HG03521 (cell line): ENCODE data around the gene BRF1.

Experiments used
- ATAC-seq: cut with Tn5 transposase; IDR thresholded peaks from one replicate; pipeline ENCODE4 v1.9.1; 2021; ENCODE audit warnings: mild to moderate bottlenecking, moderate library complexity; ENCODE audit not compliant: unreplicated experiment

BRF1 gene

GRCh38 chr14:105241641-105242040 is 59.2 kb downstream of the BRF1 start:
- ATAC-seq: no peak

GRCh38 chr14:105240811-105241576 is 59.8 kb downstream of the BRF1 start:
- ATAC-seq: no peak

GRCh38 chr14:105229099-105229655 is 71.6 kb downstream of the BRF1 start:
- ATAC-seq: no peak

- no peak for ATAC-seq
Measured at GRCh38 chr14:105228562-105228961, 72.2 kb downstream of the BRF1 start.

- no peak for ATAC-seq
Measured at GRCh38 chr14:105227346-105227745, 73.5 kb downstream of the BRF1 start.

- no peak for ATAC-seq
Measured at GRCh38 chr14:105226198-105226597, 74.6 kb downstream of the BRF1 start.

- ATAC-seq: no peak
Measured at GRCh38 chr14:105224845-105225570, 75.8 kb downstream of the BRF1 start.

GRCh38 chr14:105223770-105224544 is 76.8 kb downstream of the BRF1 start:
- no peak for ATAC-seq

- ATAC-seq: no peak
Measured at GRCh38 chr14:105223260-105223659, 77.5 kb downstream of the BRF1 start.

GRCh38 chr14:105221598-105222178 is 79.1 kb downstream of the BRF1 start:
- ATAC-seq: no peak

- no peak for ATAC-seq
Measured at GRCh38 chr14:105220699-105221597, 79.9 kb downstream of the BRF1 start.

- ATAC-seq: no peak
Measured at GRCh38 chr14:105219753-105220152, 81.0 kb downstream of the BRF1 start.

GRCh38 chr14:105219043-105219612 is 81.7 kb downstream of the BRF1 start:
- no peak for ATAC-seq

- no peak for ATAC-seq
Measured at GRCh38 chr14:105218611-105219010, 82.2 kb downstream of the BRF1 start.

- ATAC-seq: no peak
Measured at GRCh38 chr14:105217774-105218173, 83.0 kb downstream of the BRF1 start.

- ATAC-seq: no peak
Measured at GRCh38 chr14:105216490-105217247, 84.1 kb downstream of the BRF1 start.

GRCh38 chr14:105215602-105216001 is 85.2 kb downstream of the BRF1 start:
- no peak for ATAC-seq

GRCh38 chr14:105214324-105214915 is 86.4 kb downstream of the BRF1 start:
- ATAC-seq: no peak
